ENCODE data around the gene SLC13A4. TPM values are rescaled to one million over a fixed set of nuclear protein-coding genes. Genes with fewer than 3 reads are reported as not detected.

Gene SLC13A4
- total and polyA plus RNA-seq, 4 donors = 0.17 to 1.3 (median 0.19) TPM

DNA sequence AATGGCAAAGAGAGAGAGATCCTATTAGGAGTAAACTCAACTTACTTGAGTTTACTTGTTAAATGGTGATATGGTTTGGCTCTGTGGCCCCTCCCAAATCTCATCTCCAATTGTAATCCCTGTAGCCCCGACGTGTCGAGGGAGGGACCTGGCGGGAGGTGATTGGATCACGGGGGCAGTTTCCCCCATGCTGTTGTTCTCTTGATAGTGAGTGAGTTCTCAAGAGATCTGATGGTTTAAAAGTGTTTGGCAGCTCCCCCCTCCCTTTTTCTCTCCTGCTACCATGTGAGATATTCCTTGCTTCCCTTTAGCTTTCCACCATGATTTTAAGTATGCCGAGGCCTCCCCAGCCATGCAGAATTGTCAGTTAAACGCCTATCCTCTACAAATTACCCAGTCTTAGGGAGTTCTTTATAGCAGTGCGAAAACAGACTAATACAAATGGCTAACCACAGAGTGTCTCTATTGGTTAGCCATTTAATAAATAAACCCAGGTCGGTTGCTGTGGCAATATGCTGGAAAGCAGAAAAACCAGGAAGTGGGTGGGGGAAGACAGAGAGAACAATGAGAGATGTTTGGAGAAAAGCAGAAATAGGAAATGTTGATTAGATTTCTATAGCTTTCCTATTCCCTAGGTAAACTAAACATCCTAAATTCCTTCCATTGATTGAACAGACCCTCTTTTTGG is 68.7 kb downstream of the SLC13A4 start:
- Histone ChIP-seq H3K9me3 (ENCODE audit: control insufficient read depth in 4 of 4, insufficient read depth in 3 of 4, low read length in 3 of 4) (no peaks in the 10 kb centered on the region), H3K9ac (ENCODE audit: insufficient read depth in 1 of 2, low read length in 2 of 2) (no peak overlapping the region), H3K36me3 (ENCODE audit: control insufficient read depth in 4 of 4, insufficient read depth in 4 of 4, low read length in 4 of 4) (peaks cover 0 to 3% (median 0%) of the 10 kb centered on the region in 4 donors), H3K4me1 (ENCODE audit: control insufficient read depth in 5 of 5, insufficient read depth in 5 of 5, low read length in 5 of 5) (peaks cover 2 to 15% (median 10%) of the 10 kb centered on the region in 5 donors), H3K4me3 (no peak overlapping the region), H3K27ac (ENCODE audit: low read depth in 1 of 2, low read length in 1 of 2) (peak overlapping the region in 1 of 2 donors; percentile 76), H3K27me3 (ENCODE audit: control insufficient read depth in 3 of 3, insufficient read depth in 3 of 3, low read length in 2 of 3) (no peaks in the 10 kb centered on the region)
- WGBS, 2 donors = 60 to 70% methylated on average over 9 of the region's 9 CpGs
- ATAC-seq (ENCODE audit: insufficient read depth, low FRiP score) (no peak), DNase-seq (no peak)
- TF ChIP-seq, protein P1, sequence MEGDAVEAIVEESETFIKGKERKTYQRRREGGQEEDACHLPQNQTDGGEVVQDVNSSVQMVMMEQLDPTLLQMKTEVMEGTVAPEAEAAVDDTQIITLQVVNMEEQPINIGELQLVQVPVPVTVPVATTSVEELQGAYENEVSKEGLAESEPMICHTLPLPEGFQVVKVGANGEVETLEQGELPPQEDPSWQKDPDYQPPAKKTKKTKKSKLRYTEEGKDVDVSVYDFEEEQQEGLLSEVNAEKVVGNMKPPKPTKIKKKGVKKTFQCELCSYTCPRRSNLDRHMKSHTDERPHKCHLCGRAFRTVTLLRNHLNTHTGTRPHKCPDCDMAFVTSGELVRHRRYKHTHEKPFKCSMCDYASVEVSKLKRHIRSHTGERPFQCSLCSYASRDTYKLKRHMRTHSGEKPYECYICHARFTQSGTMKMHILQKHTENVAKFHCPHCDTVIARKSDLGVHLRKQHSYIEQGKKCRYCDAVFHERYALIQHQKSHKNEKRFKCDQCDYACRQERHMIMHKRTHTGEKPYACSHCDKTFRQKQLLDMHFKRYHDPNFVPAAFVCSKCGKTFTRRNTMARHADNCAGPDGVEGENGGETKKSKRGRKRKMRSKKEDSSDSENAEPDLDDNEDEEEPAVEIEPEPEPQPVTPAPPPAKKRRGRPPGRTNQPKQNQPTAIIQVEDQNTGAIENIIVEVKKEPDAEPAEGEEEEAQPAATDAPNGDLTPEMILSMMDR (IDR thresholded peaks at IDR 0.05; ENCODE audit: control extremely low read depth, extremely low read depth) = no peak

DNA sequence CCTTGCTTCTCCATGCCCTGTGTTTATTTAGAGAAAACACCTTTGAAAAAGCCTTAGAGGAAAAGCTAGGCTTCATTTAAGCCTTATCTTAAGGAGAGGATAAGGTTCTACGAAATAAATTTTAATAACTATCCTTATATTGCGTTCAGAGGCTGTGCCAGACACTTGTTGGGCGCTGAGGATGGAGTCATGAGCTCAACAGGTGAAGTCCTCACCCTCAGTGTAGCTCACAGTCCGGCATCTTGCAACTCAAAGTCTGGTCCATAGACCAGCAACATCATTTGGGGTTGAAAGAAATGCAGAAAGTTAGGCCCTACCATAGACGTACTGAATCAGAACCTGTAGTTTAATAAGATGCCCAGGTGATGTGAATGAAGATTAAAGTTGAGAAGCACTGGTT is 69.4 kb downstream of the SLC13A4 start:
- H3K36me3 ChIP-seq (ENCODE audit: control insufficient read depth in 4 of 4, insufficient read depth in 4 of 4, low read length in 4 of 4) = peaks cover 0 to 3% (median 0%) of the 10 kb centered on the region in 4 donors
- peaks cover 0 to 13% (median 6%) of the 10 kb centered on the region in 5 donors for H3K4me1 ChIP-seq (ENCODE audit: control insufficient read depth in 5 of 5, insufficient read depth in 5 of 5, low read length in 5 of 5)
- H3K27ac ChIP-seq (ENCODE audit: low read depth in 1 of 2, low read length in 1 of 2) = no peak overlapping the region
- no peak for ATAC-seq (ENCODE audit: insufficient read depth, low FRiP score)
- TF ChIP-seq, protein P1 (IDR thresholded peaks at IDR 0.05; ENCODE audit: control extremely low read depth, extremely low read depth) = no peak
- H3K9me3 ChIP-seq (ENCODE audit: control insufficient read depth in 4 of 4, insufficient read depth in 3 of 4, low read length in 3 of 4) = no peaks in the 10 kb centered on the region
- H3K27me3 ChIP-seq (ENCODE audit: control insufficient read depth in 3 of 3, insufficient read depth in 3 of 3, low read length in 2 of 3) = no peaks in the 10 kb centered on the region
- no peak overlapping the region for H3K9ac ChIP-seq (ENCODE audit: insufficient read depth in 1 of 2, low read length in 2 of 2)
- DNase-seq = no peak
- WGBS, 2 donors = 86 to 97% methylated on average over 5 of the region's 5 CpGs
- no peak overlapping the region for H3K4me3 ChIP-seq

DNA sequence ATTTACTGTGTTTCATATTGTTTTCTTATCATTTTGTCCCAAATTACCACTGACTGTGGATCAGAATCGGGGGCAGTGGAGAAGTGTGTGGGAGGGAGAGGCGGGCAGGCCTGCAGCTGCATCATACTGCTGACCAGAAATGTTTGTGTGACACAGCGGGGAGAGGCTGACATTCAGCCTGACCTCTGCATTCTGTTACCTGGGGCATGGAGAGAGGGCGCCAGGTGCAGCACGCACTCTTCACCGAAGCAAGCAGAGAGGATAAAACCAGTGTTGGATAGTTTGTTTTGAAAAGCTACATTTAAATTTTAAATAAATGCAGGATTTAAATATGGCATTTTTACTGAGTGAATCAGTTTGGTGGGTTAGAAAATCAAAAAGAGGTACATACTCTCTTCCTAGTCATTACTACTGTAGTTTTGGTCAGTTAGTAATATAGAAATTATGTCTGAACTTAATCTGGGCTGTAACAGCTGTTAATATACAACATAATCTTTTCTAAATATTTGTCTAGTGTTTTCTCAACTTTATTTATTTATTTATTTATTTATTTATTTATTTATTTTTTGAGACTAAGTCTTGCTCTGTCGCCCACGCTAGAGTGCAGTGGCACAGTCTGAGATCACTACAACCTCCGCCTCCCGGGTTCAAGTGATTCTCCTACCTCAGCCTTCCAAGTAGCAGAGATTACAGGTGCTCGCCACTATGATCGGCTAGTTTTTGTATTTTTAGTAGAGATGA is 74.5 kb downstream of the SLC13A4 start:
- DNase-seq = no peak

More for the DNA sequence above, 74.5 kb downstream of the SLC13A4 start:
- H3K4me1 ChIP-seq (ENCODE audit: control insufficient read depth in 5 of 5, insufficient read depth in 5 of 5, low read length in 5 of 5) = no peaks in the 10 kb centered on the region
- H3K27me3 ChIP-seq (ENCODE audit: control insufficient read depth in 3 of 3, insufficient read depth in 3 of 3, low read length in 2 of 3) = no peaks in the 10 kb centered on the region
- 90 to 97% methylated on average over 12 of the region's 12 CpGs for WGBS, 2 donors
- H3K36me3 ChIP-seq (ENCODE audit: control insufficient read depth in 4 of 4, insufficient read depth in 4 of 4, low read length in 4 of 4) = peaks cover 0 to 9% (median 0%) of the 10 kb centered on the region in 4 donors
- H3K9me3 ChIP-seq (ENCODE audit: control insufficient read depth in 4 of 4, insufficient read depth in 3 of 4, low read length in 3 of 4) = no peaks in the 10 kb centered on the region
- H3K9ac ChIP-seq (ENCODE audit: insufficient read depth in 1 of 2, low read length in 2 of 2) = no peak overlapping the region
- TF ChIP-seq, protein P1 (IDR thresholded peaks at IDR 0.05; ENCODE audit: control extremely low read depth, extremely low read depth) = no peak
- no peak overlapping the region for H3K27ac ChIP-seq (ENCODE audit: low read depth in 1 of 2, low read length in 1 of 2)
- H3K4me3 ChIP-seq = no peak overlapping the region
- no peak for ATAC-seq (ENCODE audit: insufficient read depth, low FRiP score)
